Prostate gland (tissue), 2 donors: ENCODE data around the gene ZBTB25.

Experiments
- POLR2AphosphoS5 ChIP-seq: sonication (generic); formaldehyde crosslinking; IDR thresholded peaks from one replicate; pipeline ENCODE4 v1.6.1; 2017; ENCODE audit warnings: antibody characterized with exemption
- TF ChIP-seq, protein P1 (sequence below), 4 experiments: fragments of 200-600 bp in 2 of 4; fragments of 450-650 bp in 2 of 4; sonication (generic) in 2 of 4; IDR thresholded peaks; 1 replicate in 3 of 4; 2 replicates in 1 of 4; pipeline ENCODE4 v1.5.1; 2016 to 2019; ENCODE audit warnings: antibody characterized with exemption in 4 of 4, mild to moderate bottlenecking in 2 of 4, moderate library complexity in 2 of 4

DNA sequence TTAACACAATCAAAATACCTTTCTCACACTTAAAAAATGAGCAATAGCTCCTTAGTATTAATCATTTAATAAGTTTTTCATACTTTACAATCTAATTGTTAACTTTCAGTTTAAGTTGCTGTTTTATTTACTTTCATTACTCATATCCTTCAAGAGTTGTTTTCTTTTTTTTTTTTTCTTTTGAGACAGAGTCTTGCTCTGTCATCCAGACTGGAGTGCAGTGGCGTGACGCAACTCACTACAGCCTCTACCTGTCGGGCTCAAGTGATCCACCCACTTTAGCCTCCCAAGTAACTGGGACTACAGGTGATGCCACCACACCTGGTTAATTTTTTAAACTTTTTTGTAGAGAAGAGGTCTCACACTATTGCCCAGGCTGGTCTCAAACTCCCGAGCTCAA is 17.1 kb upstream of the ZBTB25 start:
- TF ChIP-seq POLR2AphosphoS5, result no peak
- TF ChIP-seq, protein P1, sequence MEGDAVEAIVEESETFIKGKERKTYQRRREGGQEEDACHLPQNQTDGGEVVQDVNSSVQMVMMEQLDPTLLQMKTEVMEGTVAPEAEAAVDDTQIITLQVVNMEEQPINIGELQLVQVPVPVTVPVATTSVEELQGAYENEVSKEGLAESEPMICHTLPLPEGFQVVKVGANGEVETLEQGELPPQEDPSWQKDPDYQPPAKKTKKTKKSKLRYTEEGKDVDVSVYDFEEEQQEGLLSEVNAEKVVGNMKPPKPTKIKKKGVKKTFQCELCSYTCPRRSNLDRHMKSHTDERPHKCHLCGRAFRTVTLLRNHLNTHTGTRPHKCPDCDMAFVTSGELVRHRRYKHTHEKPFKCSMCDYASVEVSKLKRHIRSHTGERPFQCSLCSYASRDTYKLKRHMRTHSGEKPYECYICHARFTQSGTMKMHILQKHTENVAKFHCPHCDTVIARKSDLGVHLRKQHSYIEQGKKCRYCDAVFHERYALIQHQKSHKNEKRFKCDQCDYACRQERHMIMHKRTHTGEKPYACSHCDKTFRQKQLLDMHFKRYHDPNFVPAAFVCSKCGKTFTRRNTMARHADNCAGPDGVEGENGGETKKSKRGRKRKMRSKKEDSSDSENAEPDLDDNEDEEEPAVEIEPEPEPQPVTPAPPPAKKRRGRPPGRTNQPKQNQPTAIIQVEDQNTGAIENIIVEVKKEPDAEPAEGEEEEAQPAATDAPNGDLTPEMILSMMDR (IDR thresholded peaks at IDR 0.05), result no peak
